CD4-positive, alpha-beta T cell treated with Interleukin-6 at 100 ng/mL for 8 hours (primary cell): ENCODE results near the gene TRIM36.

Experiments
- DNase-seq: peaks from one replicate; pipeline ENCODE4 v3.0.0-alpha.2; 2020; ENCODE audit warnings: mixed read lengths, low spot score

Gene TRIM36

DNA sequence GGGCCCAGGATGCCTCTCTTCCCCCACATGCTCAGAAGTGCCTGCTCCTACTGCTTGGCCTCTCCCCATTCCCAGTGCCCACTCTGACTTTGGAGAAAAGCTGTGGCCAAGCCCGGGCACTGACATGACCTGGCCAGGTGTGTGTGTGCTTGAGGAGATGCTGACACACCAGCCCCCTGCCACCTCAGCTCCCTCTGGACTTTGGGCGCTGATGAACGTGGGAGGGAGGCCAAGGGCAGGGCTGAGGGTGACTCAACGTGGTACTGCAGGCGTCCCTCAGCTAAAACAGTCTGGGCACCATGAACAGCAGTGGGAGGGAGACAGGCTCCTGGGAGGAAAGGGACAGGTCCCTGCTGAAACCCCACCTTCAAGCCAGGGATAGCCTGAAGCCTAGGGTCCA lies 3.9 kb downstream of the TRIM36 start:
- DNase-seq: no peak

DNA sequence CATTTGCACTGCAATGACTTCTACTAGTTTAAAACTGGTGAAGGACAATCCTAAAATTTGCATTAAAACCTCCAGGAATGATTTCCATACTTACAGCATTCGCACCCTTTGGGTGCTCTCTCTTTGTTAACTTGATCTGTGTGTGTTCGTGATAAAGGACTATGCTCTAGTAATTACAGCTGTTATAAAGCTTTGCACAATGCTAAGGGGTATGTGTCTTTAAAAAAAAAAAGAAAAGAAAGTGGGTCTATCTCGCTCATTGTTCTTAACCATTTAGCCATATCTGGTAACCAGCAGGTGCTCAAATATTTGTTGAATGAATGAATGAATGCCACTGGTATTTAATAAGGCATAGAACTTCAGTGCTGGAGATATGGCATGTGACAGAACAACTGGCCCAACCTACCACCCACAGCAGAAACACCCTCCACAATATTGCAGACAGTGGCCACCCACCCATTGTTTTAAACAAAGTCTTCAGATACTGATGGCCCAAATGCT lies 8.7 kb downstream of the TRIM36 start:
- no peak for DNase-seq

DNA sequence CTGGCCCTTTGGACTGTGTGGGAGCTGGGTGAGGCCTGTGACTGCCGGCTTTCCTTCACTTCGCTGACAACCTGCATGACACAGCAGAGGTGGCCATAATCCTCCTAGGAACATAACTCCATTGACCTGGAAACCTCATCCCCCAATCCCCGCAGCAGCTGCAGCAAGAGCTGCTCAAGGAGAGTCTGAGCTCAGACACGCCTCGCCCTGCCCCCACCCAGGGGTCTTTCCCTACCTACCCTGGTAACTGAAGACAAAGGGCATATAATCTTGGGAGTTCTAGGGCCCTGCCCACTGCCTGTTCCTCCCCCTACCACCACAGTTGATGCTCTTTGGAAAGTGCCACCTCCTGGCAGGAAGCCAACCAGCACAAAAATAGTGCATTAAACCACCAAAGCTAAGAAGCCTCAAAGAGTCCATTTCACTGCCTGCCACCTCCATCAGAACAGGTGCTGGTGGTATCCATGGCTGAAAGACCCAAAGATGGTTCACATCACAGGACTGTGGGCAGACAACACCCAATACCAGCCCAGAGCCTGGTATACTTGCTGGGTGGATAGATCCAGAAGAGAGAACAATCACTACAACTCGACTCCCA lies 18.4 kb downstream of the TRIM36 start:
- DNase-seq: no peak

DNA sequence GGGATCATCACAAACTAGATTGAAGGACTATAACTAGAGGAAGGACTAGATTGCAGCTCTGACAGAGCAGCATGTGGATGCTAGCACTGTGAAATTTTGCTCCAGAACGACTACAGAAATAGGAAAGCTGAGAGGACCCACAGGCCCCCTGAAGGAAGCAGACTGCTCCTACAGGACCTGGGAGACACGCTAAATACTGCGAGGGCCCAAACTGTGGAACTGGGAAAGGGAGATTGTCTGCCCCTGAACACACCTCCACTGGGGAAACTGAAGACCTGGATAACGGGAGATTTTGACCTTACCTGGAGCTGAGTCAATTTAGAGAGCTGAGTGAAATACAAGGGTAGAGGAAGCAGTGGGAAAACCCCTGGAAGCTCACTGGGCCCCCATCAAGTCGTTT lies 19.2 kb downstream of the TRIM36 start:
- no peak for DNase-seq

DNA sequence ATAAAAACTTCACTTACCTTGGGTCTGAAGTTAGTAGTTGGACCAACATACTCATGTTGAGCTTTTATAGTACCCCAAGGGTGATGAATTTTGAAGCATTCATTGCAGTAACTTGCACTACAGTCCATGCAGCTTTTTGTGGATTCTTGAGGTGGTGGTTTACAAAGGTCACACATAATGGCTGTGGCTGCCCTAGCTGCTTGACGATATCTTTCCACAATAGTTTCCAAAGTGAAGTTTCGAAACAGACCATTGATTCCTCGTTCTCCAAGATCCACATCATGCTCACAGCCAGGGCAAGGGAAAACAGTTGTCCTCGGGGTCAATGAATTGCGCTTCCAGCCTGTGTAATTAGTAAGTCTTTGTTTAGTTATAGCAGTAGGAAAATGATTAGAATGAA lies 22.7 kb downstream of the TRIM36 start:
- DNase-seq: no peak

DNA sequence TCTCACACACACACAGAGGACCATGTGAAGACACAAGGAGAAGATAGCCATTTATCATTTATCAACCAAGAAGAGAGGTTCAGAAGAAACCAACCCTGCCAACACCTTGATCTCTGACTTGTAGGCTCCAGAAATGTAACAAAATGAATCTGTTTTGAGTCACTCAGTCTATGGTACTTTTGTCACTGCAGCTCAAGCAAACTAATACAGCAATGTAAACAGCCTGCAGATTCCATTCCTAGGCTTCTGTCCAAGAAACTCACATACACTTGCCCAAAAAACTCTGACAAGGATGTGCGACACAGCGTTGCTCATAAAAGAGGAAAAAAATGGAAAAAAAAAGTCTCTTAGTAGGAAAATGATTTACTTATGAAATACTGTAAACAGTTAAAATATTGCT lies 33.4 kb downstream of the TRIM36 start:
- no peak for DNase-seq

DNA sequence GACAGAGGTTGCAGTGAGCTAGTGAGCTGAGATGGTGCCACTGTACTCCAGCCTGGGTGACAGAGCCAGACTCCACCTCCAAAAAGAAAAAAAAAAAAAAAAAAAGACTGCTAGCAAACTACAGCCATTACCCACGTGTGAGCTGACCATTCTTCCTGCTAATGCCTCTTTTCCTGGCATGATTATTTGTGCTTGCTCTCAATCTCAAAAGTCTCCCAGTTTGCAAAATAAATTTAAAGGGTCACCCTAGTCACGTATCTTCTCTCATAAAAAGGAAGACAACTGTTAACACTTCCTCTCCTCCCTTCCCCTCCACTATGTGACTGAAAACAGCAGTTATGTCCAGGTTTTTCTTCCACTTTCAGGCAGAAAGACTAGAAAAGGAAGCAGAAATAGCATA lies 37.2 kb downstream of the TRIM36 start:
- DNase-seq: no peak

DNA sequence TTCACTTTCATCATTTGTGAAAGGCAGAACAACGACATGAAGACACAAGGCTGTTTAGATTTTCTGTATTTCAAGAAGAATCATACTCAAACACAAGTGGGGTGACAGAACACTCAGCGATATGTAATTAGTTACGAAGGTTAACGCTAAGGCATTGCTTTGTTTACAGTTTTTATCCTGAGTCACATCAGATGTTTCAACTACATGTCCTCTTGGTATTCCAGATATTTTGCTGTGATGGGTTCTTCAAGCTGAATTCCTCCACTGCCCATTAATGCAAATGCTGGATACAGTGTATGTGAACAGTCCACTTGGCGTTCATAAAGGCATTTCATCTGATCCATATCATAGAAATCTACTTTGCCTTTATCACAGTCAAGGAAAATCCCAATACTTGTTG lies 43.4 kb downstream of the TRIM36 start:
- DNase-seq: no peak

DNA sequence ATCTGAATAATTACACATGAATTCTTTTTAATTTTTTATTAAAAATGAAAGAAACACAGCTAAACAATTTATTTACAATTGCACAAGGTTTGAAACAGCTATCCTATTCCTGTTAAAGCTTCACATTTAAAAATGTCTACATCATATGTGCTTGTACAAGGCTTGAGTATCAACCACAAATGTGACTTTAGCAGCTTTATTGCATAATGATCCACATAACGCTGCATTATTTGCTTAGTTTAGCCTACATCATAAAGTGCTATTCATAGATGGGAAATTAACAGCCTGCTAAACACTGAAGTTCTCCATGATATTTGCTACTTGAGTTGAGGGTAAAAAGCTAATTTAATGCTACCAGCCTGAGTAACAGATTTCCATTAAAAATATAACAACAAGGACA lies 45.0 kb downstream of the TRIM36 start:
- no peak for DNase-seq

DNA sequence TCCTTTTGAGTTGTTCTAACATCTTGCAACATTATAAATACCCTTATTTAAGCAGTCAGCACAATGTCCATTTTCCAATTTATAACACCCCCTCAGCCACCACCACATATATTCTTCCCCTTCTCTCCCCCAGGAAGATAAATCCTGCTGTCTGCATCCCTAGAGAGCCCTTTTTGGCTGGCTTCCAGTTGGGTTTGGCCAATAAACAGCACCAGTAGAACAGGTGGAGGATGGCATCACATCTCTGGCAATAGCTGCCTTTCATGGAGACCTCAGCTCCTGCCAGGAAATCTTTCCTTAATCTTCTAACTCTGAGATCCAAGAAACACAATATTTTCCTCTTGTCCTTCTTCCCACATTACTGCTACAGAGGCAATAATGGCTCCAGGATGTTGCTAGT lies 53.7 kb downstream of the TRIM36 start:
- DNase-seq: no peak

DNA sequence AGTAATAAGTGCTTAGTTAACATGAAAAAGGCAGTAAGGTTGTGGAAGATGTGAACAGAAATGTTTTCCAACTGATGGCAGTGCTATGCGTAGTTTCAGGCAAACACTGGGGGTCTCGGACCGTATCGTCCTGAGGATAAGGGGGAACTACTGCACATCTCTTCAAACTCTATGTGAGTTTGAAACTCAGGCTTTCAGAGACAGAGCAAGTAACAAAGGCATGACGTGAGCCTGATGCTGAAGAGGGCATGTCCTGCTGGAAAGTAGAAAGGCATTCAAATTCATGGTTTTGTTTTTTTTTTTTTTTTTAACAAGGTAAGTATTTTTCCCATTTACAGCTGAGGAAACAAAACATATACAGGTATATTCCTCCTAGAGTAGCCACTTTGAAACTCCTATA lies 59.9 kb downstream of the TRIM36 start:
- DNase-seq: no peak

DNA sequence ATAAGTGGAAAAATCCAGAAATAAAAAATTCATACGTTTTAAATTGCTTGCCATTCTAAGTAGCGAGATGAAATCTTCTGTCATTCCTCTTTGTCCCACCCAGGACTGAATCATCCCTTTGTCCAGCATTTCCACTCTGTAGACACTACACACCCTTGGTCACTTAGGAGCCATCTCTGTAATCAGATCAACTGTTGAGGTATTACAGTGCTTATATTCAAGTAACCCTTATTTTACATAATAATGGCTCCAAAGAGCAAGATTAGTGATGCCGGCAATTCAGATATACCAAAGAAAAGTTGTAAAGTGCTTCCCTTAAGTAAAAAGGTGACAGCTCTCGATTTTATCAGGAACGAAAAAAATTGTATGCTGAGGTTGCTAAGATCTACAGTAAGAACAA lies 60.4 kb downstream of the TRIM36 start:
- no peak for DNase-seq

DNA sequence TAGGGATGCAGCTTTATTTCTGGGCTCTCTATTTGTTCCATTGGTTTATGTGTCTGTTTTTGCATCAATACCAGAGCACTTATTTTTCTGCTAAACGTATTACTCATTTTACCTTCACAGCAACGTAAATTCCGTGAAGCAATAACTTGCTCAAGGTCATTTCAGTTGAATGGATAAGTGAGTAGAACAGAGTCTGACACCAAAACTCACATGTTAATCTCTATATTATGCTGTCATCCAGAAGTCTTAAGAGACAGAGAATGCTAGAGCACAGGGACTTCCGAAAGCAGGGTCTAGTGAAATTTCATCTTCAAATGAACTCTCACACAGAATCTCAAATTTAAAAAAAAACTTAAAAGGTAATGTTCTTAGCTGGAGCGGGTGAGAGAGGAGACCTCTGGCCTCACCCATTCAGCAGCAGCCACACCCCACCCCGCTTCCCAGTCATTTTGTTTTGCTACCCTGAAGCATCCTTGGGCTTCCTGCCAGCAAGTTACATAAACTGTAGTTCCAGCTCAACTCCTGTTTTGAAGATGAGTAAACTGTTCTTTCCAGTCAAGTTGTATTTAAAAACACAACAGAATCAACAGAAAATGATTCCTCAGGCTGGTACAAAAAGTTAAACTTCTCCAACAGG lies 69.3 kb downstream of the TRIM36 start:
- DNase-seq: no peak

DNA sequence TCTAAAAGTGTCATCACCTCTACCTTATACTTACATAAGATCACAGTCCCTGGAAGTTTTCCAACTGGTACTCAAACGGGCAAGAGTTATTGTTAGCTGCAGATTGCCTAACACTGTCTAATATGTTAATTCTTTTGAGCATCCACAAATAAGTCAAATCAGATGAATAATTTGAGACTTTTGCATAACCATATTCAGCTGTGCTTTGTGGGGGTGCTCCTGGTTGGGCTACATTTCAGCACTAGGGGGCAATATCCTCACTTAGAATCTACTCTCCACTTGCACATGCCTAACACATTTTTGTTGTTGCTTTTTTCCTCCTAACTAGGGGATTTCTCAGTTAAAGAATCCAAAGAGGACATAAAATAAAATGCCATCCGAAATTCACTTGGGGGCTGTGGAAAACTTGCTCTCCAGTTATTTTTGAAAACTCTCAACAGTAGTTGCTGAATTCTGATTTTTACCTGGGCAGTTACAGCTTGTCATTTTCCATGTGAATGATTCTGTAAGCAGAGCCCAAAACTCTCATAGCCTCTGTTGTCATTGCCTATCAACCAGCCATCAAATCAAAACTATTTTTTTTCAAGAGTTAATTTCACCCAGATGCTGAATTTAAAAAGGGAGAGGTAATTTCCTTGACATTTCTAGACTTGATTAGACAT lies 71.5 kb downstream of the TRIM36 start:
- DNase-seq: peak; percentile 8

DNA sequence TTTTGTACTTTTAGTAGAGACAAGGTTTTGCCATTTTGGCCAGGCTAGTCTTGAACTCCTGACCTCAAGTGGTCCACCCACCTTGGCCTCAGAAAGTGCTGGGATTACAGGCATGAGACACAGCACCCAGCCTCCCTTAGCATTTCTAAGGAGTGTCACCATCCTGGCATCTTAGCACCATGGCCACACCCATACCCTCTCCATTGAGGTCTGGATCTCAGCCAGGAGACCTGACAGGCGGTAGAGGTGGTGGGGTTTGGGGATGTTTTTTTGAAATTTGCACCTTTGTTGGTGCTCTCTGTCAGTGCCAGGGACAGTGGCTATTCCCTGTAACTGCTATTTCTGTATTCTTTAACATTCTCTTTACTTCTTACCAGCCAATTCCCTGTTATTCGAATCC lies 72.5 kb downstream of the TRIM36 start:
- no peak for DNase-seq

DNA sequence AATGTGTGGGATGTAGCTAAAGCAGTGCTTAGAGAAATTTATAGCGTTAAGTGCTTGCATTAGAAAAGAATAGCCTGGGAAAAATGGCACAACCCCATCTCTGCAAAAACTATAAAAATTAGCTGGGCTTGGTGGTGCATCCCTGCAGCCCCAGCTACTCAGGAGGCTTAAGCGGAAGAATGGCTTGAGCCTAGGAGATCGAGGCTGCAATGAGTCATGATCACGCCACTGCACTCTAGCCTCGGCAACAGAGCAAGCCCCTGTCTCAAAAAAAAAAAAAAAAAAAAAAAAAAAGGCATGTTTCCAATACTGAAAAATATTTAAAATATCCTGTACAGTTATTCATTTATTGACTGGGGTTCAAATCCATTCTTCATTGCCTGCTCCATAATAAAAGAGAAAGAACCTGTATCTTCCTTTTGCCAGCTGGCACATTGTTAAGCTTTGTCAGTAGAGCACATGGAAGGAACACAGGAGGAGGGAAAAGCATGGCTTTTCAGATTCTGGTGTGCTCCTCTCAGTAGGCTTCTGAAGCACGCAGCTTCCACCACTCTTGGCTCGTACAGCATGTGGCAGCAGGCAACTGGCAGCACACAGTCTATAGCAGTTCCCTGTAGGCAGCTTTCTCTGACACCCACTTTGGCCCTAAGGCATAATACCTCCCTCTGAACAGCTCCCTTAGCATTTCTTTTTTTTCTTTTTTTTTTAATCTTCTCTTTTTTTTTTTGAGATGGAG lies 73.5 kb downstream of the TRIM36 start:
- no peak for DNase-seq

DNA sequence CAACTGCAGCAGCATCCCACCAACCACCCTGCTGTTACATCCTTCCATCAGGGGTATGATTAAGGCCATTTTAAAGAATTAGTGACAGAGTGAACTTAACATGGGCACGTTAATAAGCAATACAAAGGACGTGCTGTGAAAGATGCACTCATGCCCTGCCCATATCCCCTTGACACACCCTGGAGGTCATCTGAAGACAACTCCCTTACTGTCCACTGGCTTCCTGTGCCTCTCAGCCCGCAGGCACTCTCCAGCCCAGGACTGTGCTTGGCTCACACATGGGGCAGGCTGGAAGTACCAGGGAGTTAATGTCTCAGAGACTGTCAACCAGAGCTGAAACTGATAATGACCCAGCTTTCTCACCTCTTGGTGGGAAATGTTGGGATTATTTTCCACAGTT lies 81.8 kb downstream of the TRIM36 start:
- no peak for DNase-seq

DNA sequence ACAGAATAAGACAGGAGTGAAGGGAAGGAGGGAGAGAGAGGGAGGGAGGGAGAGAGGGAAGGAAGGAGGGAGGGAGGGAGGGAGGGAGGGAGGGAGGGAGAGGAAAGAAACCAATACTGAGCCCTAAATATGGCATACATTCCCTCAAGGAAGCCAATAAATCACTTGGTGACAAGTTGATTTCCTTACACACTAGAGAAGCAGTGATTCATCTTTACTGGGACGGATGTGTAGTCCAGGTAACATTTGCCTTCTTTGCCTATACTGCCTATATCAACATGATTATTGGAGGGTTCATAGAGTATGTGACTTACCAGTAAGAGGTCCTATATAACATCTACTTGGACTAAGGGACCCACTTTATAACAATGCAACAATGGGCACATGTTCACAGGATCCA lies 83.2 kb downstream of the TRIM36 start:
- DNase-seq: no peak

DNA sequence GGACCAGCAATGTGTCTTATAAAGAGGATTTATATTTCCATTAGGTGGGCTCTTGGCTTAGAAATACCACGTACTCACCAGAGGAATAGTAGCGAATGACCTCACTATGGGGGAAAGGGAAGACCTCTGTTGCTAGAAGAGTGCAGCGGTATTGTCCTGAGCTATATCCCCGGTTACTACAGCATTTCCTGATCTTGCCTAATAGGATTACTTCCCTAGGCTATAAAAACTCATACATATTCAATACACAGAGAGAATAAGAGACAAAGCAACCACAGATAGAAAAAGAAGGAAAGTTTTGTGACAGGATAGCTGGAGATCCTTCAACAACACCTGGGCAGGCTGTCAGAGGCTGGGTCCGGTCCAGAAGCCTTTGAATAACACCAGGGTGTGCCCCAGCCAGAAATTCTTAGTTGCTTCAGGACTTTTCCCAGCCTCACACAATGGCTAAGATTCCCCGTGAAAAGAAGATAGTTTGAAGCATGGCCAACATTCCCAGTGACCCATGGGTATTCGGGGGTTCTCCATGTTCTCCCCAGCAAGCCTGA lies 85.4 kb downstream of the TRIM36 start:
- no peak for DNase-seq

DNA sequence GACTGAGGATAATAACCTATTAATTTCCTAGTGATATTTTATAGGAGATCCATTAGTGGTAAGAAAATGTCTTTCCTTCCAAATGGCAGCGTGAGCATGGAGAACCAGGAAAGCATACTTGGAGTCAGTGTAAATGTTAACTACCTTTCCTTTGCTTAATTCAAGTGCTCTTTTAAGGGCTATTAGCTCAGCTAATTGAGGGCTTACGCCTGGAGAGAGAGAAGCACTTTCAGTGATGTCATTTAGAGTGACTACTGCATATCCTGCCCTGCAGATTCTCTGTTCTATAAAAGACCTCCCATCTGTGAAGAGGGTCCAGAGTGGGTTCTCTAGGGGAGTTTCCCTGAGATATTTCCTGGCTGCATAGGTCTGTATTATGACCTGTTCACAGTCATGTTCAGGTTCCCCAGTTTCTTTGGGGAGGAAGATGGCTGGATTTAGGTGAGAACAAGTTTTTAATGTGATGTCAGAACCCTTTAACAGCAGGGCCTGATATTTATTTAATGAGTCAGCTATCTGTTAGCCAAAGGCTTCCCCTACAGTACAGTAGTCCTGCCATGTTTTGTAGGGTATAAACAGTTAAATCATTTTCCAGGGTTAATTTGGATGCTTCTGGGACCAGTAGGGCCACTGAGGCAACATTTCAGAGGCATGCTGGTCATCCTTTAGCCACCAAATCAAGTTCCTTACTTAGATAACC lies 89.6 kb downstream of the TRIM36 start:
- DNase-seq: no peak
